LHCN-M2 (cell line): ENCODE measurements around the gene TSHR. TPM values are rescaled to one million over a fixed set of nuclear protein-coding genes. Genes with fewer than 3 reads are reported as not detected.
"Not testable (repeated sequence)": the region's sequence is repeated elsewhere in the genome, so short reads cannot be mapped to it uniquely, and the experiment has no call there.

Experiments
- DNase-seq: peaks from one replicate; pipeline ENCODE4 v3.0.0-alpha.2; 2012; ENCODE audit warnings: low read depth
- polyA plus RNA-seq: library from polyadenylated mRNA; unstranded; fragments of >200 nt; gene quantifications from one replicate; pipeline ENCODE4 v1.2.1, GENCODE V29; 2012; ENCODE audit warnings: missing spikeins
- total RNA-seq: library from RNA; depleted of rRNA; stranded (reverse); fragments of >200 nt; gene quantifications from 2 replicates; pipeline ENCODE4 v1.2.3, GENCODE V29; 2014; rRNA removed

The TSHR gene
- 0.29 TPM in 1 of 2 replicates, not detected in the other for total RNA-seq
- polyA plus RNA-seq, result 0.09 TPM

GRCh38 chr14:80955416-80955941 is at the start of gene TSHR:
Gene TSHR (plus strand): TSS chr14:80955621. CDS start chr14:80955681, 60 bp downstream.
- no peak for DNase-seq

DNA sequence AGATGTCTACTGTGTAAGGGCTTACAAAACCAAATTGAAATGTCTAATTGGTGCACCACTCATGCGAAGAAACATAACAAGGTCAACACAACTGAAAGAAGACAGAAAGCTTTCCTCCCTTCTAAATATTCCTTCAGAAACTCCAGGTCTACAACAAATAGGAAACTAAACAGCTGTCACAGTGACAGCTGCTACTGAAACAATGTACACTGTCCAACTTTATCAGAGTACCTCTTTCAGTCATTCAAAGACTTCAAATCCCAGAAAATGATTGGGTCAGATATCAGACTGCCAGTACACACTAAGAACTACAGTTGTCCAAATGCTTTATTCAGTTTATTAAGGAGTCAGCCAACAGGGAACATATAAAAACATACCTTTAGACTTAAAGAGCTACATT is 49.1 kb upstream of the TSHR start:
- DNase-seq, result peak; percentile 89

DNA sequence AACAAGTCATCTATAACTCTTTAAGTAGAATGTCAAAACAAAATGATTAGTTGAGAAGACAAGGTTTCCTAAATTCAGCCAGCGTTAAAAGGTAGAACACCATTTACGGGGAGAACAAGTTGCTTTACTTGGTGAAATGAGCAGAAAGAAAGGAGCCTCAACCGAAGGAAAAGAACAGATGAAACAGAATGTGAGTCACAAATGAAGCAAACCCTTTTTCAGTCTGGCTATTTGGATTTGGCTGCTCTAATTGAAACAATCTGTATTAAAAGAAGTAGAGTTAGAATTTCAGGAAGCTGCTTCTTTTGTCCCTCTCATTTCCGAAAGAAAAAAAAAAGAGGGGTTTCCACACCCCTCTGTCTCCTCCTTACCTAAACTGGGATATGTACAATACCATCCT is 48.5 kb upstream of the TSHR start:
- peak; percentile 49 for DNase-seq

- DNase-seq, result not testable (repeated sequence)
Measured at GRCh38 chr14:80912013-80912412, 43.4 kb upstream of the TSHR start.

DNA sequence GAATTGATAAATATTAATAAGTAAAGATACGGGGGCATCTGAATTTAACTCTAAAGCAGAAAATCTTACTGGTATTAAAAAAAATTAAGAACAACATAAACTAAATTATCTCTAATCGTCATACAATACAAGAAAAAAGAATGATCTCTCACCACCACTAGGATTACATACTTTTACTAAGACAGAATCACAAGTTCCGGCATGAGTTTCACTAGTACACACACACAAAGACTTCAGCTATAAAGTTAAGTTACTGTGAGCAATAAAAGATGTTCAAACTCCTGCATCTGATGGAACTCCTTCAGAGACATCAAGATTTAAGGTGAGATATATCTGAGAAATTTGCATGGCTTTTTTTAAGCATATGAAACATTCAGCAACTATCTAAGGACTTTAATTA is 35.8 kb upstream of the TSHR start:
- DNase-seq, result no peak

- DNase-seq, result no peak
Measured at GRCh38 chr14:80923368-80923767, 32.1 kb upstream of the TSHR start.

DNA sequence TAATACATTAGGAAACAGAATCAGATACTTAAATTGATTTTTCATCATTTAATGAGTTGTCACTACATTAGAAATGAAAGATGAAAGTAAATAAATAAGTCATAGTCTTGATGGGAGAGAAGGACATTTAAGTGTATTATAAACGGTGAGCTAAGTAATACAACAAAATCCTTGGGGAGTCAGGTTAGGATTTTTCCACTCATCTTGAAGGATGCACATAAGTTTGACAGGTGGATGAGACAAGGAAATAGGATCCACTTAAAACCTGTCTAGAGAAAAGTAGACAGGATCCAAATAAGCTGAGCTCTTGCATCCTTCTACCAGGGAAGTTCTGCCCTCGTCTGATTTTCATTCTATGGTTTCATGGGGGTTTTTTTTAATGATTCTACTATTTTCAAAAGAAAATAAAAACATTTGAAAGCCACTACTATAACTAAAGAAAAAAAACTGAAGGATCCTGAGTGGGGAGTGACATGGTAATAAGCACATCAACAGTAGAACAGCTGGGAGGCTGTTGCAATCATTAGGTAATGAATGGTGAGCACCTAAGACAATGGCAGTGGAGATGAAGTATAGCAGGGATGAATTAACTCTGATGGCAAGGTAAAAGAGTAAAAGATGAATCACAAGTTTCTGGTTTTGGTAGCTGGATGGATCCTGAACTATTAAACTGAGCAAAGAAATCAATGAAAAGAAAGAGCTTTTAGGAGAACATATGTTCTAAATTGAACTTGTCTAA is 30.9 kb upstream of the TSHR start:
- DNase-seq, result peak; percentile 22

DNA sequence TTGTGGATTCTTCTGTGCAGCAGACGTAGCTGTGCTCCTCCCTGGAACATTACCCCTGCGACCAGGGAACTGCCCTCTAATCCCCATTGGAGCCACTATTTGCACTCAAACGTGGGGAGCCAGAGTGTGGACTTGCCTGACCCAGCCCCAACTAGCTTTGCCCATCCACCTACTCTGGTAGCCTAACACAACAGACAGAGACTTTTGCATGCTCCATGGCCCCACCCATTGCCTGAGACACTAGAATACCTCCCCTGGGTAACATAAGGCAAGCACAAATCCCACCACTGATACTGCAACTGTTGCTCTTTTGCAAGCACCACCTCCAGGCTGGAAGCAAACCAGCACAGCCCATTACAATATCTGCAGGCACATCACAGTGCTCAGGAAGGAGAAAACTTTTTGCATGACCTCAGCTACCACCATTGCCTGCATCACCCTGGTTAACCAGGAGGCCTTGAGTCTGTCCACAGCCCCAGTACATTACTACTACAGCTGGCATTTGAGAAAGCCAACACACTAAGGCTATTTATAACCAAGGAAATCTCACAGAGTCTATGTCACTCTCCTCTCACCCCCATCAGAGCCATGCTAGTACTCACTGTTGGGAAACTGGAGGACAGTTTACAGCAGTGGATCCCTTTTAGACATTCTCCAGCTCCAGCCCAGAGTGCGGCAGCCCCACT is 28.9 kb upstream of the TSHR start:
- DNase-seq, result peak; percentile 74

- no peak for DNase-seq
Measured at GRCh38 chr14:80927083-80927989, 28.1 kb upstream of the TSHR start.

DNA sequence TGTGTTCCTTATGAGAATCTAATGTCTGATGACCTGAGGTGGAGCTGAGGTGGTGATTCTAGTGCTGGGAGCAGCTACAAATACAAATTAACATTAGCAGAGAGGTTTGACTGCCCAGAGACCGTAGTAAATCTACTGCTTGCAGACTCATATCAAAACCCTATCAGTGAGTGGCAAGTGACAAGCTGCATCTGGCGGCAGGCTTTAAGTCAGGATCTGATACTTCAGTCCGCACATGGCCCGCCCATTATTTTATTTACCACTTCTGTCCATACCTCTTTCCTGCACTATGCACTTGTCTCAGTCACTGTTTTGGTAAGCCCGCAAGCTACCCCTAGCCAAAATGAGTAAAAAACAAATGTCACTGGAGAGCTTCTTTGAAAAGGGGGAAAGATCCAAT is 25.3 kb upstream of the TSHR start:
- DNase-seq, result no peak

- peak; percentile 98 for DNase-seq
Measured at GRCh38 chr14:80930836-80931389, 24.5 kb upstream of the TSHR start.

DNA sequence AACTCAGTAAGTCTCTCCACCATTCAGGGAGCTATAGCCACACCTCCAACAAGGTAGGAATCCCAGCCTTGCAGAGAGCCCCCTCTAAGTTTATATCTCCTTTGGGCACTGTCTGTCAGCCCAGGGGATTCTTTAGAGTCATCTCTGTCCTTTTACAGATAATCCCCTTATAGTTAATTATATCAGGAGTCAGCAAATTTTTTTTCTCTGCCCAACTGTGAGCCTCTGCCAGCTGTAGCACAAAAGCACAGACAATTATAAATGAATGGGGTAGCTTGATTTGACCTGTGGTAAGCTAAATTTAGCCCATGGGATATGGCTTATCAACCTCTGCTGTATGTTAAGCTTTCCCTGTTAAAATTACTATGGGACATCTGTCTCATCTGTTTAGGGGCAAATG is 22.1 kb upstream of the TSHR start:
- no peak for DNase-seq

DNA sequence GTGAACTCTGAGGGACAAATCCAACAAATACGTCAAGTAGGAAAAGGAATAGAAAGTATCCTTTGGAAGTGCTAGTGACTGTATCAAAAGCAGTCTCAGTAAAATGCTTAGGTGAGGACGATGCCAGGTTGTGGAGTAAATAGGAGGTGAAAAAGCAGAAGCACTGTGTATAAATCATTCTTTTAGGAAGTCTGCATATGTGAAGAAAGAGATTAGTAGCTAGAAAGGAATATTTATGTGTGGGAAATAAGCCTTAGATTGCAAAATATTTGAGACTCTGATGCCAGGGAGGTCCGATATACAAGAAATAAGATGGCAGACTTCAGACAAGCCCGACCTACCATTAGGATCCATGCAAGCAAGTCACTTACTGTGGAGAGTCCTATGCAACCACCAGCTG is 21.7 kb upstream of the TSHR start:
- no peak for DNase-seq

GRCh38 chr14:80940146-80940545 is 15.3 kb upstream of the TSHR start:
- peak; percentile 37 for DNase-seq

DNA sequence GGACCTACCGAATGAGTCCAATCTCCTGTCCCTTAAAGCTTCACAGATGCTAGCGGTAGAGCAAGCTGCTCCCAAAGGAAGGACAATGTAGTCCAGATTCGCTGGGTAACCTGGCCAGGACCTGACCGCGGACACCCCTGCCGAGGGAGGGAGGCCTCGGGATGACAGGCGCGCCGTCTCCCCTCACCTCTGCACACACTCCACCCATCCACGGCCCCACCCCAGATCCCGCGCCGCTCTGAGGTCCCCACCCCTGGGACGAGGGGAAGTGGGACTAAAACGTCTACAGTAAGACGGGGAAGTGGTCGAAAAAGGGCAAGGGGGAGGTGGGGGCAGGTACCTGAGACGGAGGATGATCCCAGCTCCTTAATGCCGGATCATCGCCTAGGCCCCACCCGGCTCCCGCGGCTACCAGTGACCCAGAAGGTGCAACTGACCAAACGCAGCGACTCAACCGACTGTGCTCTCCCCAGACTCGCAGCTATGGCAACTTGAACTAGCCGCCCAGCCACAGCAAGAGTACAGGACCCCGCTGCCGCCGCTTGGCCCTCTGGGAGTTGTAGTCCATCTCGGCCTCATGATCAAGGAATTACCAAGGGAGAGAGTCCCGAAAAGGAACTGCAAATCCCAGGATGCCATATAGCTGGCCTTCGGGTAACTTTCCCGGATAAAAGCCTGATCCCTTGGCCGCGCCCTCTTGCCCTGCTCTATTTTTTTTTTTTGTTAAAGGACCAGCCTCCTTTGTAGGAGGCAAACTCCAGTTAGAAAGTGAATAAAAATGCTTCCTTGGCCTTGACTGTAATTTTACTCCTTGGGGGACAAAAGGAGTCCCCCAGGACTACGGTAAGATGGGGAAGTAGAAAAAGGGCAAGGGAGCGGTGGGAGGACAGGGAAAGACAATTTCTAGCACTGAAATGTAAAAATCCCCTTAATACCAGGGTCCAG is 13.9 kb upstream of the TSHR start, which contains the start of gene CEP128:
Gene CEP128 (minus strand): TSS at position 498 of the 945 bp plus-strand sequence.
- peak; percentile 99 for DNase-seq

DNA sequence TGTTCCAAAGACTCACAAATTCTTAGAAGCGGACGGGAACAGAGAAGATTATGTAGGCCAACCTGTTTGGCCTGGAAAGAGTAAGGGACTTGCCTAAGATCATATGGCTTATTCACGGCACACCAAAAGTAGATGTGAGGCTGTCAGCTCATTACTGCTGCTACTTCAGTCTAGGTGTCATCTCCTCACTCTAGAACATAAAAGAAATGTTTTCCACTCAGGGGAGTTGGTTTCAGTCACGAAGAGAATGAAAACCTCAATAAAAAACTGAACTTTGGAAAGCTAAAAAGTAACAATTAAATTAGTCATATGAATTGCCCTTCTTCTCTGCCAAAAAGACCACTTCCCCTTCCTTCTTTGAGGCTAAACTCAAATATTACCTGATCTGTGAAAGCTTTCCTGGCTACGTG is 13.2 kb upstream of the TSHR start:
- no peak for DNase-seq

DNA sequence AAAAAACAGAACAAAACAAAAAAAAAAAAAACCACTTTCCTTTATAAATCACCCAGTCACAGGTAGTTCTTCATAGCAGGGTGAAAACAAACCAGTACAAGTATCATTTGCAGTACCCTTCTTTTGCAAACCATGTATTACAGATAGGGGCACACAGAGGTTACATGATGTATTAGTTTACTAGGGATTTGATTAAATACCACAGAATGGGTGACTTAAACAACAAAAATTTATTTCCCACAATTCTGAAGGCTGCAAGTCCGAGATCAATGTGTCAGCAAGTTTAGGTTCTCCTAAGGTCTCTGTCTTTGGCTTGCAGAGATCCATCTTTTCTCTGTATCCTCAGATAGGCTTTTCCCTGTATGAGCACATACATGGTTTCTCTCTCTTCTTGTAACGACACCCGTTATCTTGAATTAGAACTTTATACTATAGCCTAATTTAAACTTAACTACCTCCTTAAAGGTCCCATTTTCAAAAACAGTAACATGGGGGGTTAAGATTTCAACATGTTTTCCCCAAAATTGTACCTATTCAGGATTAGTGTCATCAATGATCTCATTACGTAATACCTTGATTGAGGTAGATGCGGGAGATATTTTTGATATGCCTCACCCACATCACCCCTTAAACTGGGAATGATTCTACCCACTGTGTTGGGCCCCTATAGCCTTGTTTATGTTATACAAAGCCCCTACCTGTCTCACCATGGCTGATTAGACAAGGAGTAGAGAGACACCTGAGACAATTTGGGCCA is 10.4 kb upstream of the TSHR start:
- peak; percentile 50 for DNase-seq

- peak; percentile 33 for DNase-seq
Measured at GRCh38 chr14:80946187-80946586, 9.2 kb upstream of the TSHR start.

DNA sequence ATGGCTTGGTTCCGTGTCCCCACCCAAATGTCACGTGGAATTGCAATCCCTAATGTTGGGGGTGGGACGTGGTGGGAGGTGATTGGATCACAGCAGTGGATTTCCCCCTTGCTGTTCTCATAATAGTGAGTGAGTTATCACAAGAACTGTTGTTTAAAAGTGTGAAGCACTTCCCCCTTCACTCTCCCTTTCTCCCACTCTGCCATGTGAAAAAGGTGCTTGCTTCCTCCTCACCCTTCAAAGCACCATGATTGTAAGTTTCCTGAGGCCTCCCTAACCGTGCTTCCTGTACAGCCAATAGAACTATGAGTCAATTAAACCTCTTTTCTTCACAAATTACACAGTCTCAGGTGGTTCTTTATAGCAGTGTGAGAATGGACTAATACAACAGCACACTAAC is 8.6 kb upstream of the TSHR start:
- DNase-seq, result no peak
